HepG2 (cell line): ENCODE data around the gene OR6S1. TPM values are rescaled to one million over a fixed set of nuclear protein-coding genes. Genes with fewer than 3 reads are reported as not detected.
A peak's percentile ranks its signal among the peaks of the same experiment; 100 is the strongest.

Experiments
- KMT2B ChIP-seq: IDR thresholded peaks from 2 replicates; pipeline ENCODE4 v1.6.1; 2016; ENCODE audit warnings: missing genetic modification reagents, missing compliant biosample characterization
- MXD4 ChIP-seq: IDR thresholded peaks from 2 replicates; pipeline ENCODE4 v1.6.1; 2016; ENCODE audit warnings: mild to moderate bottlenecking, missing biosample characterization, missing genetic modification reagents
- NONO ChIP-seq, 2 experiments: fragments of 450-650 bp in 1 of 2; sonication (generic) in 1 of 2; formaldehyde crosslinking in 1 of 2; IDR thresholded peaks in 1 of 2; conservative IDR thresholded peaks in 1 of 2; 2 replicates each; pipeline versions ENCODE4 v1.6.1 to v1.8.0; 2017 to 2022; ENCODE audit warnings: mild to moderate bottlenecking in 1 of 2, missing genetic modification reagents in 1 of 2, moderate library complexity in 1 of 2
- SIN3B ChIP-seq: fragments of 150-350 bp; IDR thresholded peaks from 2 replicates; pipeline ENCODE4 v1.6.1; 2014; ENCODE audit warnings: low read length
- SRF ChIP-seq: IDR thresholded peaks from 2 replicates; pipeline ENCODE4 v1.6.1; 2011; ENCODE audit warnings: mild to moderate bottlenecking, low read depth, low read length, moderate library complexity
- TEAD3 ChIP-seq: optimal IDR thresholded peaks from 2 replicates; pipeline ENCODE3; 2016; ENCODE audit warnings: borderline replicate concordance
- ZNF615 ChIP-seq: sonication (generic); formaldehyde crosslinking; IDR thresholded peaks from 2 replicates; pipeline ENCODE4 v1.5.0; 2020; ENCODE audit warnings: mild to moderate bottlenecking, missing genetic modification reagents, borderline replicate concordance
- ZNF792 ChIP-seq: IDR thresholded peaks from 2 replicates; pipeline ENCODE4 v1.6.1; 2016
- ZSCAN31 ChIP-seq: sonication (generic); formaldehyde crosslinking; IDR thresholded peaks from 2 replicates; pipeline ENCODE4 v1.5.0; 2020; ENCODE audit warnings: low read depth, mild to moderate bottlenecking, missing genetic modification reagents
- polyA plus RNA-seq, 8 experiments: library from polyadenylated mRNA; depleted of rRNA in 3 of 8; stranded (reverse) in 7 of 8; unstranded in 1 of 8; fragments of >200 nt; fragmentation: Illumina TruSeq in 4 of 8; extraction: Trizol in 4 of 8; gene quantifications; 2 replicates each; pipeline versions ENCODE4 v1.2.1 to v1.2.3, GENCODE V29; 2011 to 2016; ENCODE audit warnings: low read depth in 4 of 8, missing spikeins in 1 of 8, mixed read lengths in 1 of 8; ENCODE audit not compliant: insufficient read depth in 1 of 8
- total RNA-seq, 5 experiments: library from RNA; depleted of rRNA; stranded (reverse); fragments of >200 nt; fragmentation: Illumina TruSeq; extraction: Trizol; gene quantifications; 2 replicates each; pipeline ENCODE4 v1.2.3, GENCODE V29; 2016; ENCODE audit warnings: low read depth in 1 of 5
- TF ChIP-seq, protein P1 (sequence below): IDR thresholded peaks from 2 replicates; pipeline ENCODE4 v1.6.1; 2012; ENCODE audit warnings: low read depth, low read length, improper control_type of control experiment
- TF ChIP-seq, protein P2 (sequence below): sonication (generic); formaldehyde crosslinking; IDR thresholded peaks from 2 replicates; pipeline ENCODE4 v1.5.0; 2020; ENCODE audit warnings: mild to moderate bottlenecking, missing genetic modification reagents, moderate library complexity
- TF ChIP-seq, protein P3 (sequence below), 2 experiments: sonication (generic) in 1 of 2; formaldehyde crosslinking in 1 of 2; IDR thresholded peaks; 2 replicates each; pipeline versions ENCODE4 v1.5.1 to v1.6.1; 2011 to 2020; ENCODE audit warnings: borderline replicate concordance in 1 of 2, low read depth in 1 of 2, low read length in 1 of 2, mild to moderate bottlenecking in 1 of 2, missing genetic modification reagents in 1 of 2, moderate library complexity in 1 of 2
- TF ChIP-seq, protein P4 (sequence below): sonication (generic); formaldehyde crosslinking; IDR thresholded peaks from 2 replicates; pipeline ENCODE4 v1.4.0; 2020; ENCODE audit warnings: missing genetic modification reagents, borderline replicate concordance
- TF ChIP-seq, protein P5 (sequence below): sonication (generic); formaldehyde crosslinking; IDR thresholded peaks from 2 replicates; pipeline ENCODE4 v1.4.0; 2020; ENCODE audit warnings: missing genetic modification reagents
- TF ChIP-seq, protein P6 (sequence below): IDR thresholded peaks from 2 replicates; pipeline ENCODE4 v1.6.1; 2016; ENCODE audit warnings: low read depth, borderline replicate concordance
- TF ChIP-seq, protein P7 (sequence below): IDR thresholded peaks from 2 replicates; pipeline ENCODE4 v1.6.1; 2016; ENCODE audit warnings: mild to moderate bottlenecking

OR6S1 gene
- total and polyA plus RNA-seq, 2 of the 13 experiments (the other 11 are each of a cell fraction or from before 2014, with no cell fraction given) = 0.09 TPM; not detected in 1

DNA sequence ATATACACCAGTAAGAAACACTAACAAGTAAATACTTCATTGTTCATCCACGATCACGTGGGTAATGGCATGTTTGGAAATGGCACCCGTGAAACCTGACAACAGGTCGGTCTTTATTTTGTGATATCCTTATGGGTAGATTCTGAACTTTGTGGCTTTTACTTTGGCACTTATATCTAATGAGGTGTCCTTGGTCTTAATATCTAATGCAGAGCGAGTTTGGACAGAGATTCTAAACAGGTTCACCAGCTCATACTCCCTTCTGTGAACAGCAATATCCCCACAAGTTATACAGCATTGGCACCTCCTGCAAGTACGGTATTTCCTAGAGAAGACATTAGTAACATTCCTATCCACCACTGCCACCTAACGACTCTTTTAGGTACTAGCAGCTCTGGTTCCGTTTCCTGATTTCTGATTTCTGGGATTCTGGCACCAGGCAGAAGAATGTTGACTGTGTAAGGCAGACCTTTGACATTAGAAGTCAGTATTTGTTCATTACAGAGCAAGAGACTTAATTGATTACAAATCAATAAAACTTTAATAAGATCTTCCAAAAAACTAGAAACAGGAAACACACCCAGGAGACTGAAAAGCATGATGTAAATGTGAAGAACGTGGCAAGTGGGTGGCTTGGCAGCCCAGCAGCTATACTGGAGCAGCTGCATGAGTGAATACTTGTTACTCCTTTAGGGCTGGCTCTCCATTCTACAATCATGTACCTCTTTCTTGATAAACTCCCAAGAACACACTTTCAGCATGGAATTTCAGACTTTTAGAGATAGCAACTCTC, 49.6 kb upstream of the OR6S1 start (continued):
- TF ChIP-seq, protein P1, sequence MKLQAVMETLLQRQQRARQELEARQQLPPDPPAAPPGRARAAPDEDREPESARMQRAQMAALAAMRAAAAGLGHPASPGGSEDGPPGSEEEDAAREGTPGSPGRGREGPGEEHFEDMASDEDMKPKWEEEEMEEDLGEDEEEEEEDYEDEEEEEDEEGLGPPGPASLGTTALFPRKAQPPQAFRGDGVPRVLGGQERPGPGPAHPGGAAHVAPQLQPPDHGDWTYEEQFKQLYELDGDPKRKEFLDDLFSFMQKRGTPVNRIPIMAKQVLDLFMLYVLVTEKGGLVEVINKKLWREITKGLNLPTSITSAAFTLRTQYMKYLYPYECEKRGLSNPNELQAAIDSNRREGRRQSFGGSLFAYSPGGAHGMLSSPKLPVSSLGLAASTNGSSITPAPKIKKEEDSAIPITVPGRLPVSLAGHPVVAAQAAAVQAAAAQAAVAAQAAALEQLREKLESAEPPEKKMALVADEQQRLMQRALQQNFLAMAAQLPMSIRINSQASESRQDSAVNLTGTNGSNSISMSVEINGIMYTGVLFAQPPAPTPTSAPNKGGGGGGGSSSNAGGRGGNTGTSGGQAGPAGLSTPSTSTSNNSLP = peak; percentile 41; the same call in 1 of the 2 replicates
- 0 out of 2 replicates have a peak, but pooled peaks have one; percentile 41 for TF ChIP-seq ZNF615 (CRISPR knock-in tag)
- TF ChIP-seq, protein P2, sequence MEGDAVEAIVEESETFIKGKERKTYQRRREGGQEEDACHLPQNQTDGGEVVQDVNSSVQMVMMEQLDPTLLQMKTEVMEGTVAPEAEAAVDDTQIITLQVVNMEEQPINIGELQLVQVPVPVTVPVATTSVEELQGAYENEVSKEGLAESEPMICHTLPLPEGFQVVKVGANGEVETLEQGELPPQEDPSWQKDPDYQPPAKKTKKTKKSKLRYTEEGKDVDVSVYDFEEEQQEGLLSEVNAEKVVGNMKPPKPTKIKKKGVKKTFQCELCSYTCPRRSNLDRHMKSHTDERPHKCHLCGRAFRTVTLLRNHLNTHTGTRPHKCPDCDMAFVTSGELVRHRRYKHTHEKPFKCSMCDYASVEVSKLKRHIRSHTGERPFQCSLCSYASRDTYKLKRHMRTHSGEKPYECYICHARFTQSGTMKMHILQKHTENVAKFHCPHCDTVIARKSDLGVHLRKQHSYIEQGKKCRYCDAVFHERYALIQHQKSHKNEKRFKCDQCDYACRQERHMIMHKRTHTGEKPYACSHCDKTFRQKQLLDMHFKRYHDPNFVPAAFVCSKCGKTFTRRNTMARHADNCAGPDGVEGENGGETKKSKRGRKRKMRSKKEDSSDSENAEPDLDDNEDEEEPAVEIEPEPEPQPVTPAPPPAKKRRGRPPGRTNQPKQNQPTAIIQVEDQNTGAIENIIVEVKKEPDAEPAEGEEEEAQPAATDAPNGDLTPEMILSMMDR (CRISPR knock-in tag) = peak; percentile 93
- 0 out of 2 replicates have a peak, but pooled peaks have one; percentile 28 for TF ChIP-seq SRF
- 0 out of 2 replicates have a peak, but pooled peaks have one; percentile 20 for TF ChIP-seq ZNF792 (CRISPR knock-in tag)
- TF ChIP-seq ZSCAN31 (CRISPR knock-in tag) = 0 out of 2 replicates have a peak, but pooled peaks have one; percentile 35
- 0 out of 2 replicates have a peak, but pooled peaks have one; percentile 47 for TF ChIP-seq MXD4 (CRISPR knock-in tag)
- TF ChIP-seq SIN3B = peak; percentile 42; the same call in 1 of the 2 replicates
- TF ChIP-seq, protein P3, sequence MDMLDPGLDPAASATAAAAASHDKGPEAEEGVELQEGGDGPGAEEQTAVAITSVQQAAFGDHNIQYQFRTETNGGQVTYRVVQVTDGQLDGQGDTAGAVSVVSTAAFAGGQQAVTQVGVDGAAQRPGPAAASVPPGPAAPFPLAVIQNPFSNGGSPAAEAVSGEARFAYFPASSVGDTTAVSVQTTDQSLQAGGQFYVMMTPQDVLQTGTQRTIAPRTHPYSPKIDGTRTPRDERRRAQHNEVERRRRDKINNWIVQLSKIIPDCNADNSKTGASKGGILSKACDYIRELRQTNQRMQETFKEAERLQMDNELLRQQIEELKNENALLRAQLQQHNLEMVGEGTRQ (IDR thresholded peaks at IDR 0.05; ENCODE audit: low read depth, low read length) = no peak
- TF ChIP-seq, protein P3 (CRISPR knock-in tag; IDR thresholded peaks at IDR 0.05; ENCODE audit: borderline replicate concordance) = peak; percentile 61; the same call in 1 of the 2 replicates
- 0 out of 2 replicates have a peak, but pooled peaks have one; percentile 47 for TF ChIP-seq KMT2B
- TF ChIP-seq, protein P4, sequence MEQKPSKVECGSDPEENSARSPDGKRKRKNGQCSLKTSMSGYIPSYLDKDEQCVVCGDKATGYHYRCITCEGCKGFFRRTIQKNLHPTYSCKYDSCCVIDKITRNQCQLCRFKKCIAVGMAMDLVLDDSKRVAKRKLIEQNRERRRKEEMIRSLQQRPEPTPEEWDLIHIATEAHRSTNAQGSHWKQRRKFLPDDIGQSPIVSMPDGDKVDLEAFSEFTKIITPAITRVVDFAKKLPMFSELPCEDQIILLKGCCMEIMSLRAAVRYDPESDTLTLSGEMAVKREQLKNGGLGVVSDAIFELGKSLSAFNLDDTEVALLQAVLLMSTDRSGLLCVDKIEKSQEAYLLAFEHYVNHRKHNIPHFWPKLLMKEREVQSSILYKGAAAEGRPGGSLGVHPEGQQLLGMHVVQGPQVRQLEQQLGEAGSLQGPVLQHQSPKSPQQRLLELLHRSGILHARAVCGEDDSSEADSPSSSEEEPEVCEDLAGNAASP (CRISPR knock-in tag) = 0 out of 2 replicates have a peak, but pooled peaks have one; percentile 40
- TF ChIP-seq, protein P5, sequence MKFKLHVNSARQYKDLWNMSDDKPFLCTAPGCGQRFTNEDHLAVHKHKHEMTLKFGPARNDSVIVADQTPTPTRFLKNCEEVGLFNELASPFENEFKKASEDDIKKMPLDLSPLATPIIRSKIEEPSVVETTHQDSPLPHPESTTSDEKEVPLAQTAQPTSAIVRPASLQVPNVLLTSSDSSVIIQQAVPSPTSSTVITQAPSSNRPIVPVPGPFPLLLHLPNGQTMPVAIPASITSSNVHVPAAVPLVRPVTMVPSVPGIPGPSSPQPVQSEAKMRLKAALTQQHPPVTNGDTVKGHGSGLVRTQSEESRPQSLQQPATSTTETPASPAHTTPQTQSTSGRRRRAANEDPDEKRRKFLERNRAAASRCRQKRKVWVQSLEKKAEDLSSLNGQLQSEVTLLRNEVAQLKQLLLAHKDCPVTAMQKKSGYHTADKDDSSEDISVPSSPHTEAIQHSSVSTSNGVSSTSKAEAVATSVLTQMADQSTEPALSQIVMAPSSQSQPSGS (CRISPR knock-in tag) = peak; percentile 47; the same call in 1 of the 2 replicates
- peak; percentile 90 for TF ChIP-seq TEAD3 (CRISPR knock-in tag)
- TF ChIP-seq, protein P6, sequence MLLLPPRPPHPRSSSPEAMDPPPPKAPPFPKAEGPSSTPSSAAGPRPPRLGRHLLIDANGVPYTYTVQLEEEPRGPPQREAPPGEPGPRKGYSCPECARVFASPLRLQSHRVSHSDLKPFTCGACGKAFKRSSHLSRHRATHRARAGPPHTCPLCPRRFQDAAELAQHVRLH (CRISPR knock-in tag) = peak; percentile 52; the same call in 1 of the 2 replicates
- TF ChIP-seq NONO (IDR thresholded peaks at IDR 0.05) = no peak
- TF ChIP-seq NONO (CRISPR knock-in tag; conservative IDR thresholded peaks at IDR 0.05) = peak; percentile 60
- TF ChIP-seq, protein P7, sequence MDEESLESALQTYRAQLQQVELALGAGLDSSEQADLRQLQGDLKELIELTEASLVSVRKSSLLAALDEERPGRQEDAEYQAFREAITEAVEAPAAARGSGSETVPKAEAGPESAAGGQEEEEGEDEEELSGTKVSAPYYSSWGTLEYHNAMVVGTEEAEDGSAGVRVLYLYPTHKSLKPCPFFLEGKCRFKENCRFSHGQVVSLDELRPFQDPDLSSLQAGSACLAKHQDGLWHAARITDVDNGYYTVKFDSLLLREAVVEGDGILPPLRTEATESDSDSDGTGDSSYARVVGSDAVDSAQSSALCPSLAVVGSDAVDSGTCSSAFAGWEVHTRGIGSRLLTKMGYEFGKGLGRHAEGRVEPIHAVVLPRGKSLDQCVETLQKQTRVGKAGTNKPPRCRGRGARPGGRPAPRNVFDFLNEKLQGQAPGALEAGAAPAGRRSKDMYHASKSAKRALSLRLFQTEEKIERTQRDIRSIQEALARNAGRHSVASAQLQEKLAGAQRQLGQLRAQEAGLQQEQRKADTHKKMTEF (CRISPR knock-in tag) = peak; percentile 45; the same call in 1 of the 2 replicates
